NCI-H748 treated with DMSO at 0.1 percent for 48 hours (cell line): Measurements from ENCODE around the gene SLC1A7.

Experiments
- DNase-seq: peaks from one replicate; lab custom pipeline; 2025; lab: John Stamatoyannopoulos, UW

SLC1A7 gene

DNA sequence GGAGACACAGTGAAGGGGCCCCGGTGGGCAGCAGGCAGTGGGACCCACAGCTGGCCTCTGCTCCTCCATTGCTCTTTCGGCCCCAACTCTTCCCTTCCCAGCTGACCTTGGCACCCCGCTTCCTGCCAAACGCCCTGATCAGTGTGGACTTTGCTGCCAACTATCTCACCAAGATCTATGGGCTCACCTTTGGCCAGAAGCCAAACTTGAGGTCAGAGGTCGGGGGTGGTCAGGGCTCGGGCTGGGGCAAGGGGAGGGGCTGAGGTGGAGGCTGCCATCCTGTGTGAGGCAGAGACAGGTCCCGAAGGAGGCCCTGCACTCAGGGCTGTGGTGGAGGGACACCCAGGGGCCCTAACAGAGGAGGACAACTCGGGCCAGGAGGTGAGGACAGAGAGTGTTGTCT is 66.7 kb downstream of the SLC1A7 start:
- no peak for DNase-seq

DNA sequence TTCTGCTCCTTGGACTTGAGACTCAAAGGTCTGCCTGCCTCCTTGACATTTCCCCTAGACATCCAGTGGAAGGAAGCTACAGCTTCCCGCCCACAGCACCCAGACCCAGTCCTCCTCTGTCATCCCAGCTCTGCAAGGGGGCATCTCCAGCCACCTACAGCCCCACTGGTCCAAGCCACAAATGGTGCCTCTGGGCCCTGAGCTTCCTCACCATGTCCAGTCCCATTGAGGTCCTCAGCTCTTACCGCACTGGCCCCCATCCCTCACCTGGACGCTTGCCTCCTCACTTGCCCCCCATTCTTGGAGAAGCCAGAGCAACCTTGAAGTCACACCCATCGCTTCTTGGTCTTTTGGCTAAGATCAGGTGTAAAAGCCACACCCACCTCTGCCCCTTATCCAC is 67.2 kb downstream of the SLC1A7 start:
- no peak for DNase-seq

DNA sequence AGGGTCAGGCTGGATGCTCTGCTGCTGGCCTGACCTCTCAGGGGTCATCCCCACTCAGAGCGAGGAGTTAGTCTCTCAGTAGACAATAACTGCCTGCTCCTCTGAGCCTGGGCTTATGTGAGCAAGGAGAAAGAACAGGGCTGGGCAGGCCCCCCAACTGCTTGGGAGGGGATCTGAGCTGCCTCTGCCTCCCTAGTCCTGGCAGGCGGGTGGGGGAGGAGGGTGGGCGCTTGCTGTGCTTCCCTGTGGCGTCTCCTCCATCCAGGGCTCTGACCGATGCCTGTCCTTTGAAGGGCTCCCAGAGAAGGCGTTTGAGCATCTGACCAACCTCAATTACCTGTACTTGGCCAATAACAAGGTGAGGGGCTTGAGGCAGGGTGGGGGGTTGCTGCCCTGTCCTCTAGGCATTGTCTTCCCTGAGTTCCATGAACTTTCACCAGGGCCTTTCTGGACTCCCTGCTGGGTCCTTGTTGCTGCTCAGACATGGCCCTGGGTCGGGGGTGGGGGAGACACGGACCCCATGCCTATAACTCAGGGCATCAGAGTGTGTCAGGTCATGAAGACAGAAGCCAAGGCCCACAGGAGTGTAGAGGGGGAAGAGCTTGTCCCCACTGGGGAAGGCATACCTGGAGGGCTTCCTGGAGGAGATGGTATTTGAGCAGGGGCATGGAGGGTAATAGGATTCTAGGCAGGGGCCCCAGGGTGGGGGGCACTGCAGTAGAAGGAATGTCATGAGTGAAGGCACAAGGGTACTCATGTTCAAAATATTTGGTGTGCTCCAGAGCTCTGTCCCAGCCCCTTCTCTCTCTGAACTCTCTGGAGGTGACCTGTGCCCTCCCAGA is 67.9 kb downstream of the SLC1A7 start:
- no peak for DNase-seq

DNA sequence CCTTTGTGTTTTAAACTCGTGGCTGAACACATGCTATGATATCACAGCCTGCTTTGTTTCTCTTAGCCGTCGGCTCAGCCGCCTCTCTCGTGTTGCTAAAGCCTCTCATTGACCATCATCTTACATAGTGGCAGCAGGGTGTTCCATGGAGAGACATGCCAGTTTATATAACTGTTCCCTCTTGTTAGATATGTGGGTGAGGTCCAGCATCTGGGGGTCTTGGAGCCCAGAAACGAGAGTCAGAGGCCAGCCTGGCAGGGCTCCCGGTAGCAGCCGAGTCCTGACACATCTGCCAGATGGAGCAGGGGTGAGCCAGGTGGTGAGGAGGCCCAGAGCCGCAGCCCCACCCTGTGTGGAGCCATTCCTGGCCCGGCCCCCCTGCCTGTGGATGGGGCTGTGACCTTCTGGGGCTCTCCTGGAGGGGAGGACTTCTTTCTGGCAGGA is 68.5 kb downstream of the SLC1A7 start:
- DNase-seq = no peak

DNA sequence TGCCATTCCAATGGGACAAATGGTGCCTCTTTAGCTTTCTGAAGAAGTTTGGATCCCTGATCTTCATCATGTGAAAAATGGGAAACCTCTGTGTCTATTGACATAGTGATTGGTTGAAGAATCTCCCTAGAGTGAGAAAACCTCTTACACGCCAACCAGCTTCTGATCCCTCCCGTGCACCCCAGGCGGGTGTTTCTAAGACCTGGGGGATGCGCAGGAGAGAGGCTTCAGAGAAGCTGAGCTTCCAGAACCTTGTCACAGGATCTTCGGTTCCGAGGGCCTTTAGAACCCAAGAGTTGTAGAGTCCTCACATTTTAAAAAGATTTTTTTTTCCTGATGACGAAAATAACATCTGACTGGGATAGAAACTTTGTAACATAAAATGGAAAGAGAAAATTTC is 69.2 kb downstream of the SLC1A7 start:
- no peak for DNase-seq

DNA sequence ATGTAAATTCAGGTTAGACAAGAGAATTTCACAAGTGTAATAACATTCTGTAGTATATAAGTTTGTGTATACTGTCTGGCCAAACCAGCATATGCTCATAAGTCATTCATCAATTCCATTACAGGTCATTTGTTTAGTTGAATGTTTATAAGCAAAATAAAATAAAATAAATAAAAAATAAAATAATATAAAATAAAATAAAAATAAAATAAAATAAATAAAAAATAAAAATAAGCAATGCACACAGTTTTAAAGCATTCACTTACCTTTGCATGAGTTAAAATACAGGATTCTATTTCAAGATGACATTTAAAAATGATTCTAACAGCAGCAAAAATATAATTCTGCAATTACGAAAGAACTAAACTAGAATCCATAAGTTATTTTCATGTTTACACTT is 70.5 kb downstream of the SLC1A7 start:
- DNase-seq = no peak

DNA sequence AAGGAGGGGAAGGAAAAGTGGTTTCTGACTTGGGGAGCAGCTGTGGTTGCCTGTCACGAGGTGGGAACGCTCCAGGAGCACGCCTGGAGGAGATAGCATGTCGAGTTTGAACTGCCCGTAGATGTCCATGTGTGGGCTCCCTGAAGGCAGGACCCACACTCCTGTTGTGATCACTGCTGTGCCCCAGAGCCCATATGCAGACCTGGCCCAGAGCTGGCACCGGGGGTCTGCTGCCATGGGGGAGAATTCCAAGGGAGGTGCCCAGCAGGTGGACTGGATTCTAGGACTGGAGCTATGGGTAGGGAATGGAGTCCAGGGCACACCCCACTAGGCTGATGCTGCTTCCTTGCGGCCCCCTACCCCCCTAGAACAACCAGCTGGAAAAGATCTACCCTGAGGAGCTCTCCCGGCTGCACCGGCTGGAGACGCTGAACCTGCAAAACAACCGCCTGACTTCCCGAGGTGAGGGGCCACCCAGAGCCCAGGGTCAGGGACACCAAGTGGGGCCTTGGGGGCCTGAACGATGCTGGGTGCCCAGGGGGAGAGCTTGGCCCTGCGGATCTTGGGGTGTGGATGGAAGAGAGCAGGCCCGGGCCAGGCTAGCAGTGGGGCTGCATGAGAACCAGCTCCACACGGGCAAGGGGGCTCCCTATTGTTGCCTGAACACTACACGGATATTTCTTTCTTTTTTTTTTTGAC is 71.1 kb downstream of the SLC1A7 start:
- DNase-seq = no peak

DNA sequence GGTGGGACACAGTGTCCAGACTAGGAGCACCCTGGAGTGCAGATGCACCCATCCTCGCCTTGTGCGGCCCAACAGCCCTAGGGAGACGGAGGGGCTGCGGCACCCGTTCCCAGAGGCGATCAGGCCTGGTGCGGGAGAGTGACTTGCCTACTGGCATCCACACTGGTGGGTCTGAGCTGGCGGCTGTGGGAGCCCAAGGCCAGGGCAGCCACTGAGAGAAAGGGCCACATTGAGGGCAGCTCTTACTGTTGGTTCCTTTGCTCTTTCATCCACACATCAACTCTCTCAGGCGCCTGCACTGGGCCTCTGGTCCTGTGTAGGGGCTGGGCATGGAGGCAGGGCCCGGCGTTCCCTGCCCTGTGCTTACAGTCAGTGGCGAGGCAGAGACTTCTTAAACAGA is 71.8 kb downstream of the SLC1A7 start:
- DNase-seq = no peak

DNA sequence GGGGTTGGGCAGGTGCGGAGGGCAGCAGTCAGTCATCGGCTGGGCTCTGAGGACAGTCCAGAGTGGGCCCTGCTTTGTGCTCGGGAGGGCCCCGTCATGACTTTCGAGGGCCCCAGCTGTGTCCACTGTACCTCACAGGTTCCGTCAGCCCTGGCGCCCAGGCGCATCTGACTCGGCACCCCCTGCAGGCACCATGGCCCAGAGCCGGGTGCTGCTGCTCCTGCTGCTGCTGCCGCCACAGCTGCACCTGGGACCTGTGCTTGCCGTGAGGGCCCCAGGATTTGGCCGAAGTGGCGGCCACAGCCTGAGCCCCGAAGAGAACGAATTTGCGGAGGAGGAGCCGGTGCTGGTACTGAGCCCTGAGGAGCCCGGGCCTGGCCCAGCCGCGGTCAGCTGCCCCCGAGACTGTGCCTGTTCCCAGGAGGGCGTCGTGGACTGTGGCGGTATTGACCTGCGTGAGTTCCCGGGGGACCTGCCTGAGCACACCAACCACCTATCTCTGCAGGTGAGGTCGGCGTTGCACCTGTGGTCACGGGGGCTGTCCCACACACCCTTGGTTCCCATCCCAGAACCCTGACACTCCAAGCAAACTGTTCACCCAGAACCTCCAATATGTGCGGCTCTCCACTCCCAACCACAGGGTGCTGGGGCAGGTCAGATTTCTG is 72.6 kb downstream of the SLC1A7 start:
- DNase-seq = no peak

DNA sequence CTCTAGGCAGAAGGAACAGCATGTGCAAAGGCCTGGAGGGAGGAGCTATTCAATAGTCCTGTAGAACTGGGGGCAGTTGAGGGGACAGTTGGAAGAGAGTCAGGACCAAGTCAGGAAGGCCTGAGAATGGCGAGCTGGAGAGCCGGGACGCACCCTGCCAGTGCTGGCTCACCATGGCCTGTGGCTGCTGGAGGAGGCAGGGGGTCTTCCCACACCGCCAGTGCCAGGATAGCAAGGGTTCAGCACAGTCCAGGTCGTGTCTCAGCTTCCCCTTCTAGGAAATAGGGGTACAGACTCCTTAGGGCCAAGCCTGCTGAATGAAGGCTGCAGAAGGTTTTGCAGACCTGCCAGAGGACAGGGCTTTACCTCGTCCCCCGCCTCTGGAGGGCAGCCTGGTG is 73.2 kb downstream of the SLC1A7 start:
- no peak for DNase-seq

DNA sequence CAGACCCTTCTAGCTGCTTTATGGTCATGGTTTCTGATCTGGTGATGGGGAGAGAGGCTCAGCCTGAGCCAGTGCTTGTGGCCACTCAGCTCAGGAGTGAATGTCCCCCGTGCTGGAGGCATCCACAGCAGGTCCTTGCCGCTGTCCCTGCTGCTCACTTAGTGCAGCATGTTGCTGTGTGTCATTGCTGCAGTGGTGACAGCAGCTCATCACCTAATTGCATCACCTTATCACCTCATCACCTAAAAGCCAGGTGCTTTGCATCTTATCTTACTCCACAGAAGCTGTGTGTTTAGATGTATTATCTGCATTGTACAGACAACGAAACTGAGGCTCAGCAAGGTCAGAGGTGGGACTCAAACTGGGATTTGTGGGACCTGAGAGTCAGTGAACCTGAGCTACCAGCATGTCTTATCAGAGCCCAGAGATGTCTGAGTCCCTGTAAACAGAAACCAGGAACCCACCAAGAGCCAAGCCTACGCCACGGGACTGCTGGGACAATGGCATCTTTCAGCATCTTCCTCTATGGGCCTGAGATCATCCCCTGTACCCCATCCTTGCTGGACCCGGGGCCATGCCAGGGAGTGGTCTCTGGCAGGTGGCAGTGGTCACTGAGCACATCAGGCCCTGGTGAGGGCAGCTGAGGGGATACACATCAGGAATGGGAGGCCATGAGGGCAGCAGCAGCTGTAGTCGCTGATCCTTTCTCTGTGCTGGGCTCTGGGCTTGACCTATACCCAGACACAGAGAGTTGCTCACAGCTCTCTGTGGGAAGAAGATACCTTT is 73.9 kb downstream of the SLC1A7 start:
- no peak for DNase-seq

DNA sequence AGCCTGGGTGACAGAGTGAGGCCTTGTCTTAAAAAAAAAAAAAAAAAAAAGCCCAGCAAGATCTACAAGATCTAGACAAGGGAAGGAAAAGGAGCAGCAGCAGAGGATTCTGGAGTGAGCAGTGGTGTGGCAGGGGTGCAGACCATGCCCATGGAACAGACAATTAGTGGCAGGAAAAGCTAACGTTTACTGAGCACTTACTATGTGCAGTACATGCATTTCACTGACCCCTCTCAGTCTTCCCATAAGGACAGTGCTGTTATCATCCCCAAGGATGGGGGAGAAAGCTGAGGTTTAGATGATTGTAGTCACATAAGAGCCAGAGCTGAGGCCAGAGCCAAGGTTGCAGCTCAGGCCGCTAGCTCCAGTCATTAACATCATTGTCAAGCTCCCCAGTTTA is 74.6 kb downstream of the SLC1A7 start:
- no peak for DNase-seq

DNA sequence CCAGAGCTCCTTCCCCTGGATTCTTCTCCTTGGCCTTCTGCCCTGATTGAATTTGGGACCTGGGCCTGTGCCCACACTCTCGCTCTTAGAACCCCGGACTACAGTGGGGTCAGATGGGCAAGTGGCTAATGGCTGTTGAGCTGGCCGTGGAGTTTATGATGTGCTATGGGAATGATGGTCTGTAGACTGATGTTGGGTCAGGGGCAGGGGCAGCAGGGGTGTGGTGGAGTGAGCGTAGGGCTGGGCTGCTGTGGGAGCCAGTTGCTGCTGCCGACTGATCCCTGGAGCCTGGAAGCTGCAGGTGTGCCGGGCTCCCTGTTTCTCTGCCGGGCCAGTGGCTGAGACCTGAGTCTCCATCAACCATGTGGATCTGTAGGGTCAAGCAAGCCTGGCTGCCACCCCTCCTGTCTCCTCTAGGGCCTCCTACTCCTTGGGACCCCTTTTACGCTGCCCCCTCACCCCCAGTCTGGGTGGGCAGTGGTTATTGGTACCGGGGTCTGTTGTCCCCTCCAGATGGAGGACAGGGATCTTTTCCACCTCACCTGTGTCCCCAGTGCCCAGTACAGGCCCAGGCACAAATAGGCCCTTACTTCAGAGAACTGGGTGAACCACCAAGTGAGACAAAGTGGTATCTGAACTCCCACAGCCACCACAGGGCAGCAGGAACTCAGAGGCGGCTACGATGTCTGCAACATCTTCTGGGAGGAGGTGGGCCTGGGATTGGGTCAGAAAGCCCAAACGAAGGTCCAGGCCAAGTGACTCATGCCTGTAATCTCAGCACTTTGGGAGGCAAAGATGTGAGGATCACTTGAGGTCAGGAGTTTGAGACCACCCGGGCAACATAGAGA is 75.3 kb downstream of the SLC1A7 start:
- DNase-seq = no peak

DNA sequence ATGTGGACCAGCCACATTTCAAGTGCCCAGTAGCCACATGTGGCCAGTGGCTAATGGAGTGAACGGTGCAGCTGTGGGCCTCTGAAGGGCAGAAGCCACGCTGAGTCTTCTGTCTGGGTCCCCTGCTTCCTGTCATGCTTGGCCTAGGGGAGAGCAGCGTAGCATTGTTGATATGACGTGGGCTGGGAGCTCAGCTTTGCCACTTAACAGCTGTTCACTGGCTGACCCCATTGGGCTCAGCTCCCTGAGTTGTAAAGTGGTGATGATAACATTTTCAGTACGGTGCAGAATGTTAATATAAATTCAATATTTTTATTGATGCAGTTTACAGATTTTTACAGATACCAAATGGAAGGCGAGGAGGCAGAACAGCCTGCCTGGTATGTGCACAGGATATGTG is 76.0 kb downstream of the SLC1A7 start:
- no peak for DNase-seq

DNA sequence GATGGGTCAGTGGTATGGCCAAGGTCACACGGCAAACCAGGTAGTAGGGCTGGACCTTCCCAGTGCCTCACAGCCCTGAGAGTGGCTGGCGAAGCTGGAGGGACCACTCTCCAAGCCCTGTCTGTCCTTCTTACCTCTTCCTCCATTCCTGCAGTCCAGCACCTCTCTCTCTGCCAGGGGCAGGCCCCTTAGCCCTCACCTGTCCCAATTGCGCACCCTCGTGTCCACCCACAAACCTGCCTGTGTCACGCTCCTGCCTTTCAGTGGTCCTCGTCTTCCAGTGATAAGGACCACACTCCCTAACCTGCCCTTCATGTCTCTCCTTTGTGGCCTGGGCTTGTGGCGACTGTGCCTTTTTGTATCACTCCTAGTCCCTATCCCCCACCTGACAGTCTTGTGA is 77.0 kb downstream of the SLC1A7 start:
- DNase-seq = no peak

DNA sequence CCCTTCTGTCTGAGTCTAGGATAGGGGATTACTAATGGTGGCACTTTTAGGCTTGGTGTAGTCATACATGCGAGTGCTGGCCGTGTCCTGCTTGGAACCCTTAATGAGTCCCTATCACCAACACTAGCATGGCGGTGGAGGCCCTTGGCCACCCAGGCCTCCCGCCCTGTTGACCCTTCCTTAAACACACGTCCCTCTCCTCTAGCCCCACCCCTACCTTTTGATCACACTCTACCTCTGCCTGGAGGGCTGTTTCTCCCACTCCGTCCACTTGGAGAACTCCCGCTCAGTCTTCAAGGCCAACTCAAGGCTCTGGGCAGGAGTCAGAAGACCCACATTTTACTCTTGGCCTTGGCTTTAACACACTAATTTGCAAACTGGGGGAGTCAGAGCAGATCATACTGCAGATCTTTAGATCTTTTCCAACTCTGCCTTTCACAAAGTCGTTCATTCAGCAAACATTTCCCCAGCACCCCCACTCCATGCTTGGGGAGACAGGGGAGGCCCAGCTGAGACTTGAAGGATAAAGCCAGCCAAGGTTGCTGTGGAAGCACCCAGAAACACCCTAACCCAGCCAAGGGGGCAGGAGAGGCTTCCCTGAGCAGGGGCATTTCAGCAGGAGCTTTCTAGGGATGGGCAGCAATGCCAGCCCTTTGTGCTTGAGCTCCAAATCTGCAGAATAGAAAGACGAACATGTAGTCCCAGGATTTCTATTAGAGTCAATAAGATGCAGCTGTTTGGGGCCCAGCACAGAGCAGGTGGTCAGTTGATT is 78.5 kb downstream of the SLC1A7 start:
- no peak for DNase-seq

DNA sequence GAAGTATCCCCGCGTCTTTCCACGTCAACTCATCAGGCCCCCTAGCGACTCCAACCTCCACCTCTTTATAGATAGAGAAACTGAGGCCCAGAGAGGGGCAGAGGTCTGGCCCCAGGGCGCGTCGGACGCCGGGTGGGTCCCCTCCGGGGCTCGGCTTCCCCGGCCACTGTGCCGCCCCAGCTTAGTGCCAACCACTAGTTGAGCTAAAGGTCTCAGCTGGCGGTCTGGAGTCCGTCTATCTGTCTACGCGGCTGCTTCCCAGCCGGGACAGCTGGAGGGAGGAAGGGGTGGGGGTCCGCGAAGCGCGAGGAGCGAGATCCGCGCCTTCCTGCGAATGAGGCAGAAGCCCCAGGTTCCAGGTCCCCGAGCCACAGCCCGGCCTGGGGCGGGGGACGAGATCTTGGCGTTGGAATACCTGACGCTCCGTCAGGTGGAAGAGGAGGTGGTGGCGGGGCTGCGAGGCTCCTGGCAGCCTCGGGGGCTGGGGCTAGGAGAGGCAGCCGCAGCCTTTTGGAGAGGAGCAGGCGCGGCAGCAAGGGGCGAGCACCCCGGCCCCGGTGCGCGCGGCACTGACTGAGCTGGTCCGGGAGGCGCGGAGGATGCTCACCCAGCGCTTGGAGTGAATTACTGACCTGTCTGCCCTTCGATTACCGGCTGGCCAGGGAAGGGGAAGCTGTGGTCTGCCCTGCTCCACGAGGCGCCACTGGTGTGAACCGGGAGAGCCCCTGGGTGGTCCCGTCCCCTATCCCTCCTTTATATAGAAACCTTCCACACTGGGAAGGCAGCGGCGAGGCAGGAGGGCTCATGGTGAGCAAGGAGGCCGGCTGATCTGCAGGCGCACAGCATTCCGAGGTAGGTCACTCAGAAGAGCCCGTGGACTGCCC is 79.5 kb downstream of the SLC1A7 start:
- DNase-seq = no peak

DNA sequence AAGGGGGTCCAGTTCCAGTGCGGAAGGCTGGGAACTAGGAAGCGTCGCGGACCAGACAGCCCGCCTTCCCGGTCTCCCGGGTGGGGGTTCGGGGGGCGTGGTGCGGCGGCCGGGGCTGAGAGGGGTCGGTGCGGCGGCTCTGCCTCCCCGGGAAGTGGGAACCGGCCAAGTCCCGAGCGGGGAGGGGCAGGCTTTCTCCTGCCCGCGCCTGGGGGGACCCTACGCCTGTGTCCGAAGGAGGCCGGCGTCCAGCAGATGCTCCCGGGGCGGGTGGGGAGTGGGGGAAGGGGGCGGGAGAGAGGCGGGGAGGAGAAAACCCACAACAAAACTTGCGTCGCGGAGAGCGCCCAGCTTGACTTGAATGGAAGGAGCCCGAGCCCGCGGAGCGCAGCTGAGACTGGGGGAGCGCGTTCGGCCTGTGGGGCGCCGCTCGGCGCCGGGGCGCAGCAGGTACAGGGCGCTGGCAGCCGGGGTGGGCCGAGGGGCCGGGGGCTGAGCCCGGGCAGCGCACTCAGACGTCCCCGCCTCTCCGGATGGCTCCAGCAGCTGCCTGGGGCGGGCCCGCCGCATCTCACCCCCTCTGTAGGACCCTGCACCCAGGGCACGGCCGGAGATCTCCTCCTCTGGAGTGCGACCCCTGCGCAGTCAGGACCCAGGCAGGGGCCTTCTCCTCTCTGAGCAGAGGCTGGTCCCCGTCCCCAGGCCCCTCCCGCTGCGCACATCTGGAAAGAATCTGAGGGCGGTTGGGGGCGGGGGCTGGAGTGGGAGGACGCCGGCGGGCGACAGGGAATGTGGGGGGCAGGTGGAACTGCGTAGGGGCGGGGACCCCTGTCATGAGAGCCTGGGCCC is 80.4 kb downstream of the SLC1A7 start, which contains the start of gene PODN:
Gene PODN, plus strand, starts transcription at position 355 of the 849 bp plus-strand sequence. CDS start 7,643 bp downstream, outside the sequence.
- no peak for DNase-seq
